B cell (primary cell): ENCODE data around the gene TMEM97. TPM values are rescaled to one million over a fixed set of nuclear protein-coding genes. Genes with fewer than 3 reads are reported as not detected.

ENCODE experiments used
- ATAC-seq: fragments of 200-7000 bp; cut with Tn5 transposase; one replicate; pipeline ENCODE4 v1.10.0; 2021; ENCODE audit warnings: low read depth, mild to moderate bottlenecking, moderate number of reproducible peaks, moderate library complexity
- CTCF ChIA-PET: fragments of 350-600 bp; sonication (Branson Sonifier 250); formaldehyde crosslinking; loops from one replicate; lab custom pipeline; 2021; ENCODE audit warnings: antibody characterized with exemption, inconsistent platforms; lab: Charles Lee
- POLR2A ChIA-PET: fragments of 350-600 bp; sonication (Branson Sonifier 250); formaldehyde crosslinking; loops from one replicate; lab custom pipeline; 2021; ENCODE audit warnings: antibody characterized with exemption; lab: Charles Lee
- DNase-seq: peaks from one replicate; pipeline ENCODE4 v3.0.0; 2013
- H2AFZ ChIP-seq: 2 replicates; pipeline ENCODE4 v1.6.1; 2012; ENCODE audit warnings: mild to moderate bottlenecking, low read depth, low read length; ENCODE audit not compliant: insufficient read depth, poor library complexity, severe bottlenecking
- H3K27ac ChIP-seq, 2 donors: 1 replicate in 1 of 2; 2 replicates in 1 of 2; pipeline ENCODE4 v1.5.1; 2012 to 2013; ENCODE audit warnings: low read length in 2 of 2, mild to moderate bottlenecking in 2 of 2, moderate library complexity in 1 of 2
- H3K27me3 ChIP-seq, 4 experiments: fragments of 200-600 bp in 1 of 4; sonication (generic) in 1 of 4; replicated peaks in 1 of 4; 1 replicate in 2 of 4; 2 replicates in 2 of 4; pipeline versions ENCODE4 v1.6.1 to v1.7.0; 2013 to 2016; ENCODE audit warnings: low read length in 3 of 4, mild to moderate bottlenecking in 2 of 4, mixed read lengths in 1 of 4, moderate library complexity in 1 of 4; ENCODE audit not compliant: insufficient read depth in 4 of 4, control insufficient read depth in 3 of 4; ENCODE audit errors: control extremely low read depth in 1 of 4
- H3K36me3 ChIP-seq, 2 experiments: replicated peaks in 1 of 2; 1 replicate in 1 of 2; 2 replicates in 1 of 2; pipeline versions ENCODE4 v1.6.1 to v1.7.1; 2013; ENCODE audit warnings: low read length in 1 of 2; ENCODE audit not compliant: insufficient read depth in 2 of 2, control insufficient read depth in 1 of 2; ENCODE audit errors: control extremely low read depth in 1 of 2, extremely low read depth in 1 of 2
- H3K4me1 ChIP-seq, 2 donors: fragments of 200-600 bp in 1 of 2; sonication (generic) in 1 of 2; 1 replicate in 1 of 2; 2 replicates in 1 of 2; pipeline versions ENCODE4 v1.5.1 to v1.6.1; 2013 to 2017; ENCODE audit warnings: low read length in 2 of 2; ENCODE audit not compliant: control insufficient read depth in 2 of 2, insufficient read depth in 2 of 2
- H3K4me2 ChIP-seq: replicated peaks from 2 replicates; pipeline ENCODE3; 2012; ENCODE audit warnings: mild to moderate bottlenecking, low read depth, low read length; ENCODE audit not compliant: poor library complexity, severe bottlenecking
- H3K4me3 ChIP-seq, 5 experiments: fragments of 200-600 bp in 1 of 5; sonication (generic) in 1 of 5; 1 replicate in 3 of 5; 2 replicates in 2 of 5; pipeline versions ENCODE4 v1.5.1 to v1.7.0; 2011 to 2016; ENCODE audit warnings: low read length in 4 of 5, mild to moderate bottlenecking in 4 of 5, low read depth in 2 of 5, control low read depth in 1 of 5, moderate library complexity in 1 of 5; ENCODE audit not compliant: insufficient read depth in 1 of 5; ENCODE audit errors: control extremely low read depth in 1 of 5, extremely low read depth in 1 of 5
- H3K79me2 ChIP-seq: fragments of 200-600 bp; sonication (generic); one replicate; pipeline ENCODE4 v1.6.0; 2016; ENCODE audit warnings: low read length; ENCODE audit not compliant: control insufficient read depth, insufficient read depth
- H3K9ac ChIP-seq: fragments of 200-600 bp; sonication (generic); 2 replicates; pipeline ENCODE4 v1.6.1; 2017; ENCODE audit warnings: mild to moderate bottlenecking, low read length, moderate library complexity
- H3K9me3 ChIP-seq, 3 donors: one replicate each; pipeline versions ENCODE4 v1.6.1 to v1.7.1; 2013; ENCODE audit warnings: low read length in 2 of 3; ENCODE audit not compliant: control insufficient read depth in 2 of 3, insufficient read depth in 1 of 3; ENCODE audit errors: control extremely low read depth in 1 of 3
- H4K20me1 ChIP-seq: 2 replicates; pipeline ENCODE4 v1.6.0; 2012; ENCODE audit warnings: mild to moderate bottlenecking, low read length; ENCODE audit not compliant: insufficient read depth, control insufficient read depth, poor library complexity, severe bottlenecking
- H3K27ac Mint-ChIP-seq: one replicate; pipeline ENCODE4 v1.8.0; 2021; ENCODE audit warnings: mixed read lengths
- H3K27me3 Mint-ChIP-seq: one replicate; pipeline ENCODE4 v1.8.0; 2021; ENCODE audit warnings: mixed read lengths
- H3K4me1 Mint-ChIP-seq: one replicate; pipeline ENCODE4 v1.8.0; 2021; ENCODE audit warnings: mixed read lengths
- H3K4me3 Mint-ChIP-seq: one replicate; pipeline ENCODE4 v1.8.0; 2021; ENCODE audit warnings: mixed read lengths
- H3K9me3 Mint-ChIP-seq: one replicate; pipeline ENCODE4 v1.8.0; 2022; ENCODE audit warnings: mixed read lengths; ENCODE audit not compliant: insufficient read depth
- EZH2 ChIP-seq: IDR thresholded peaks from 2 replicates; pipeline ENCODE4 v1.6.1; 2012; ENCODE audit warnings: borderline replicate concordance, low read depth, mild to moderate bottlenecking, moderate library complexity, low read length; ENCODE audit not compliant: insufficient read depth, poor library complexity, severe bottlenecking
- WGBS: methylation state at CpG from one replicate; pipeline ENCODE4 v1.1.5; 2013; ENCODE audit warnings: missing lambda C conversion rate; ENCODE audit not compliant: insufficient coverage; 5-methylcytosine and 5-hydroxymethylcytosine counted together
- intact Hi-C: fragments of 100-400 bp; cut with micrococcal nuclease; formaldehyde crosslinking; loops from one replicate; pipeline ENCODE4 v1.10.0; 2022
- polyA minus RNA-seq: library from RNA; depleted of rRNA, polyadenylated mRNA; stranded (reverse); fragments of >200 nt; gene quantifications from 2 replicates; pipeline ENCODE4 v1.2.3, GENCODE V29; 2012
- polyA plus RNA-seq: library from polyadenylated mRNA; depleted of rRNA; stranded (reverse); fragments of >200 nt; gene quantifications from 2 replicates; pipeline ENCODE4 v1.2.3, GENCODE V29; 2012
- total RNA-seq, 2 donors: library from RNA; stranded (reverse); fragments of 120-200 nt in 1 of 2; gene quantifications; 1 replicate in 1 of 2; 2 replicates in 1 of 2; pipeline versions ENCODE4 v1.2.3 to v1.2.4, GENCODE V29; 2013 to 2022
- TF ChIP-seq, protein P1 (sequence below): fragments of 200-600 bp; IDR thresholded peaks from one replicate; pipeline ENCODE4 v1.8.0; 2022; ENCODE audit warnings: antibody characterized with exemption, mild to moderate bottlenecking

Gene TMEM97
- total RNA-seq (5.4 and 6.4 TPM in 2 replicates), polyA plus RNA-seq (1.6 and 1.7 TPM in 2 replicates), polyA minus RNA-seq (3.2 and 4.3 TPM in 2 replicates)
- 4.7 TPM for total RNA-seq (2013)

DNA sequence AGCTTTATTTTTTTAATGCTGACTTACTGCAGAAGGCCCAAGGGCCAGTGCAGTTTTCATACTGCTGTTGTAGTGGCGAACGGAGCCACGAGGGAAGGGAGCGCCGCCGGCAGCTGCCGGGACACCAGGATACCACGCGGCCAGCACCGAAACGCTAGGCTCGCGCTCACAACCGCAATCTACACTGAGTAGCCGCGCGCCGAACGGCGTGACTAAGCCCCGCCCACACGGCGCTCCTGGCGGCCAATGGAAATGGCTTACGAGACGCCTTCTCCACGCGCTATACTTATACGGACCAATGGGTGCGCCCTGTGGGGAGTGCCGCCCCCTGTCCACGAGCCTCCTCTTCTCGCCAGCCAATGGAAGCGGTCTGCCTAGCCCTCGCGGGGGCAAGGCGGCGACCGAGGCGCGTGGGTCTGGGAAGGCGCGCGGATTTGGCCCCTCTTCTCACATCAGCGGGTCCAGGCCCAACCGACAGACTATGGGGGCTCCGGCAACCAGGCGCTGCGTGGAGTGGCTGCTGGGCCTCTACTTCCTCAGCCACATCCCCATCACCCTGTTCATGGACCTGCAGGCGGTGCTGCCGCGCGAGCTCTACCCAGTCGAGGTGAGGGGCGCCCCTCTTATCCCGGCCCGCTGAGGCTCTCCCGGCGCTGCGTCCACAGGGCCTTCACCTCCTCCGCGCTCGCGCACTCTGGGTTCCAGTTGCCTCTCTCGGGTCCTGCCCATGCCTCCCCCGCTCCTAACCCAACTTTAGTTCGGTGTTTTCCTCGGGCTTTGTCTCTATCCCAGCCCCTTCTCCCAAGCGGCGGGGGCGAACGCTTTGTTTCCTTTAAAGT is at the start of gene TMEM97:
Gene TMEM97 (plus strand): TSS at position 442 of the 839 bp plus-strand sequence. CDS start 40 bp downstream, at position 482.
- H3K9me3 ChIP-seq, result no peaks in the 10 kb centered on the region
- Mint-ChIP-seq H3K27ac (peak within 1 kb of the TSS; percentile 88), H3K27me3 (no peaks in the 10 kb centered on the region), H3K4me1 (peaks cover 22% of the 10 kb centered on the region), H3K4me3 (peak within 1 kb of the TSS; percentile 88), H3K9me3 (no peaks in the 10 kb centered on the region)
- H3K4me3 ChIP-seq, result peak within 1 kb of the TSS; percentile 49 to 83 (median 67)
- H3K4me2 ChIP-seq, result peak within 1 kb of the TSS; percentile 88
- intact Hi-C loops, result loop anchor here (1.0 to 5.0 kb wide), 5 partner anchors 16 to 278 kb away; partner anchors contain the start of genes IFT20, POLDIP2, SARM1 and TNFAIP1
- peak within 1 kb of the TSS; percentile 83 for H2AFZ ChIP-seq
- CTCF ChIA-PET, result interaction anchor here (0.7 to 2.1 kb wide), 3 partner anchors 17 to 98 kb away, joined by 3 to 10 read pairs (median 7); partner anchors contain the start of genes IFT20 and TNFAIP1
- POLR2A ChIA-PET, result interaction anchor here (0.6 to 2.1 kb wide), 3 partner anchors 16 to 1030 kb away, joined by 3 to 6 read pairs (median 3); partner anchors contain the start of genes IFT20, POLDIP2 and TNFAIP1
- DNase-seq, result peak; percentile 96
- H3K36me3 ChIP-seq, result no peaks in the 10 kb centered on the region
- under 1% methylated on average over 66 of the region's 72 CpGs for WGBS
- TF ChIP-seq EZH2, result no peak
- TF ChIP-seq, protein P1, sequence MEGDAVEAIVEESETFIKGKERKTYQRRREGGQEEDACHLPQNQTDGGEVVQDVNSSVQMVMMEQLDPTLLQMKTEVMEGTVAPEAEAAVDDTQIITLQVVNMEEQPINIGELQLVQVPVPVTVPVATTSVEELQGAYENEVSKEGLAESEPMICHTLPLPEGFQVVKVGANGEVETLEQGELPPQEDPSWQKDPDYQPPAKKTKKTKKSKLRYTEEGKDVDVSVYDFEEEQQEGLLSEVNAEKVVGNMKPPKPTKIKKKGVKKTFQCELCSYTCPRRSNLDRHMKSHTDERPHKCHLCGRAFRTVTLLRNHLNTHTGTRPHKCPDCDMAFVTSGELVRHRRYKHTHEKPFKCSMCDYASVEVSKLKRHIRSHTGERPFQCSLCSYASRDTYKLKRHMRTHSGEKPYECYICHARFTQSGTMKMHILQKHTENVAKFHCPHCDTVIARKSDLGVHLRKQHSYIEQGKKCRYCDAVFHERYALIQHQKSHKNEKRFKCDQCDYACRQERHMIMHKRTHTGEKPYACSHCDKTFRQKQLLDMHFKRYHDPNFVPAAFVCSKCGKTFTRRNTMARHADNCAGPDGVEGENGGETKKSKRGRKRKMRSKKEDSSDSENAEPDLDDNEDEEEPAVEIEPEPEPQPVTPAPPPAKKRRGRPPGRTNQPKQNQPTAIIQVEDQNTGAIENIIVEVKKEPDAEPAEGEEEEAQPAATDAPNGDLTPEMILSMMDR, result no peak
- ATAC-seq, result peak; percentile 99
- H4K20me1 ChIP-seq, result no peaks in the 10 kb centered on the region
- peaks cover 13 to 22% of the 10 kb centered on the region in 2 donors for H3K4me1 ChIP-seq
- H3K9ac ChIP-seq, result peak within 1 kb of the TSS; percentile 78
- no peaks in the 10 kb centered on the region for H3K79me2 ChIP-seq
- no peaks in the 10 kb centered on the region for H3K27me3 ChIP-seq
- peak within 1 kb of the TSS; percentile 8 to 37 for H3K27ac ChIP-seq
